CD4-positive, alpha-beta T cell (primary cell): ENCODE results near the gene USB1. TPM values are rescaled to one million over a fixed set of nuclear protein-coding genes. Genes with fewer than 3 reads are reported as not detected.

ENCODE experiments used
- ATAC-seq: fragments of 200-7000 bp; cut with Tn5 transposase; one replicate; pipeline ENCODE4 v1.10.0; 2022; ENCODE audit warnings: mild to moderate bottlenecking; ENCODE audit not compliant: poor library complexity
- CTCF ChIA-PET: fragments of 350-600 bp; sonication (Branson Sonifier 250); formaldehyde crosslinking; loops from one replicate; lab custom pipeline; 2021; ENCODE audit warnings: antibody characterized with exemption, inconsistent platforms; lab: Charles Lee
- POLR2A ChIA-PET: fragments of 350-600 bp; sonication (Branson Sonifier 250); formaldehyde crosslinking; loops from one replicate; lab custom pipeline; 2021; ENCODE audit warnings: antibody characterized with exemption, inconsistent platforms; lab: Charles Lee
- DNase-seq, 14 experiments: peaks; one replicate each; pipeline ENCODE4 v3.0.0-alpha.2; 2013 to 2020; ENCODE audit warnings: mixed read lengths in 2 of 14
- H3K27ac ChIP-seq, 2 donors: one replicate each; pipeline versions ENCODE4 v1.5.1 to v1.7.0; 2013; ENCODE audit warnings: low read length in 2 of 2, low read depth in 1 of 2, mild to moderate bottlenecking in 1 of 2
- H3K27me3 ChIP-seq, 2 experiments: 1 replicate in 1 of 2; 2 replicates in 1 of 2; pipeline versions ENCODE4 v1.6.1 to v1.7.0; 2013; ENCODE audit warnings: low read length in 2 of 2, control low read depth in 1 of 2, mild to moderate bottlenecking in 1 of 2, moderate library complexity in 1 of 2; ENCODE audit not compliant: insufficient read depth in 2 of 2, control insufficient read depth in 1 of 2
- H3K36me3 ChIP-seq: one replicate; pipeline ENCODE4 v1.6.1; 2013; ENCODE audit warnings: low read length, control low read depth; ENCODE audit not compliant: insufficient read depth
- H3K4me1 ChIP-seq: one replicate; pipeline ENCODE4 v1.6.1; 2013; ENCODE audit warnings: low read length, control low read depth; ENCODE audit not compliant: insufficient read depth
- H3K4me3 ChIP-seq: one replicate; pipeline ENCODE4 v1.5.1; 2013; ENCODE audit warnings: mild to moderate bottlenecking, low read length, moderate library complexity
- H3K9me3 ChIP-seq, 2 experiments: 1 replicate in 1 of 2; 2 replicates in 1 of 2; pipeline versions ENCODE4 v1.6.1 to v1.7.0; 2013; ENCODE audit warnings: low read length in 2 of 2, mild to moderate bottlenecking in 2 of 2, control low read depth in 1 of 2, moderate library complexity in 1 of 2; ENCODE audit not compliant: control insufficient read depth in 1 of 2, insufficient read depth in 1 of 2
- H3K27ac Mint-ChIP-seq: one replicate; pipeline ENCODE4 v1.8.0; 2020; ENCODE audit warnings: mixed read lengths
- H3K27me3 Mint-ChIP-seq: one replicate; pipeline ENCODE4 v1.8.0; 2021; ENCODE audit warnings: mixed read lengths
- H3K36me3 Mint-ChIP-seq: one replicate; pipeline ENCODE4 v1.8.0; 2021; ENCODE audit warnings: low read depth, mixed read lengths
- H3K4me1 Mint-ChIP-seq: one replicate; pipeline ENCODE4 v1.8.0; 2021; ENCODE audit warnings: low read depth, mixed read lengths
- H3K4me3 Mint-ChIP-seq: one replicate; pipeline ENCODE4 v1.8.0; 2020; ENCODE audit warnings: mild to moderate bottlenecking, mixed read lengths
- H3K9me3 Mint-ChIP-seq: one replicate; pipeline ENCODE4 v1.8.0; 2020; ENCODE audit warnings: mixed read lengths
- CTCF ChIP-seq: fragments of 200-600 bp; IDR thresholded peaks from one replicate; pipeline ENCODE4 v1.8.0; 2022; ENCODE audit warnings: antibody characterized with exemption, mild to moderate bottlenecking
- intact Hi-C, 2 experiments: fragments of 100-400 bp; cut with DNase I in 1 of 2; cut with micrococcal nuclease in 1 of 2; formaldehyde crosslinking; loops; one replicate each; pipeline versions ENCODE4 v1.15.1 to v1.9.0; 2023 to 2025; cut with DNase I, micrococcal nuclease
- total RNA-seq, 174 experiments: library from RNA in 2 of 174; stranded (reverse) in 2 of 174; gene quantifications; one replicate each; pipeline ENCODE4 v1.2.3 and lab custom pipeline; 2021 to 2026

Gene USB1
- total RNA-seq, 2 experiments from 2014 or later: 22.4 to 25.7 TPM

GRCh38 chr16:58030136-58030840 lies 29.1 kb downstream of the USB1 start:
- intact Hi-C loops: no loop called here
- H3K27ac ChIP-seq: no peak overlapping the region
- H3K27me3 ChIP-seq: peaks cover 7 to 13% of the 10 kb centered on the region in 2 experiments
- Mint-ChIP-seq H3K4me3 (no peak overlapping the region), H3K36me3 (no peaks in the 10 kb centered on the region), H3K9me3 (no peaks in the 10 kb centered on the region), H3K27ac (no peak overlapping the region), H3K27me3 (peaks cover 5% of the 10 kb centered on the region), H3K4me1 (no peaks in the 10 kb centered on the region)
- TF ChIP-seq CTCF: no peak
- no peak for ATAC-seq
- ChIA-PET CTCF (no interaction called here), POLR2A (no interaction called here)
- no peaks in the 10 kb centered on the region for H3K9me3 ChIP-seq
- no peaks in the 10 kb centered on the region for H3K36me3 ChIP-seq
- peaks cover 16% of the 10 kb centered on the region for H3K4me1 ChIP-seq
- no peak overlapping the region for H3K4me3 ChIP-seq
- DNase-seq: no peak

DNA sequence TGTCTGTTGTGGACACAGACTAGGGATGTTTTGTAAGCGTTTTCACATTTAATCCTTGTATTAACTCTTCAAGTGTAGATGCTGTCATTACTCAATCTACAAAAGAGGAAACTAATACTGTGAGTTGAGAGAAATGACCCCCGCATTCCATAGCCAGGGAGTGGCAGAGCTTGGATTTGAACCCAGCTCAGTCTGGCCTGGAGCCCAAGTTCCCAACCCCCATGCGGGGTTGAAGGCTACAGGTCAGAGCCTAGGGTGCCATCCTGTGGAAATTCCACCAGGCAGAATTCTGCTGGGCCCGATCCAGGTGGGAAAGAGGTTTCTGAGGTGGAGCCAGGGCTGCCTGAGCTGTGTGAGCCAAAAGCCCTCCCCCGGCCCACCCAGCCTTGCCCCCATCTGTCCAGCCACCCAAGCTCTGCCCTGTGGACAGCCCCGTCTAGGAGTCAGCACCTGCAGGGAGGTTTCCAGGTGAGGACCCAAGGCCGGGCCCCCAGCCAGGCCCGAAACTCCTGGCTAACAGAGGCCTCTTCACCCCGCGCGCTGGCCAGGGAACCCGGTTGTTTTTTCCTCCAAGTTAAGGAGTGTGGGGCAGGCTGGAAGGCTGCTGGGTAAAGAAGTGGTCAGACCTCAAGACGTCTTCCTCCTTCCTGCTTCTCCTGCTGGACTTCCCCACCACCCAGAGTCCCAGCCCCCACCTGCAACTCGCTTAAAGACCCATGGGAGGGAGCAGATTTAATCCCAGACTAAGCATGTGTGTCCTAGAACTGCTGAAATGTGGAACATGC lies 30.0 kb downstream of the USB1 start:
- ChIA-PET CTCF (no interaction called here), POLR2A (no interaction called here)
- Histone ChIP-seq H3K9me3 (no peaks in the 10 kb centered on the region), H3K4me1 (peaks cover 13% of the 10 kb centered on the region), H3K4me3 (no peak overlapping the region), H3K27me3 (peaks cover 7 to 13% of the 10 kb centered on the region in 2 experiments), H3K36me3 (no peaks in the 10 kb centered on the region), H3K27ac (no peak overlapping the region)
- ATAC-seq (no peak), DNase-seq (no peak)
- peaks cover 5% of the 10 kb centered on the region for H3K27me3 Mint-ChIP-seq
- H3K4me3 Mint-ChIP-seq: no peak overlapping the region
- intact Hi-C loops: no loop called here
- TF ChIP-seq CTCF: no peak
- no peaks in the 10 kb centered on the region for H3K4me1 Mint-ChIP-seq
- no peak overlapping the region for H3K27ac Mint-ChIP-seq
- H3K36me3 Mint-ChIP-seq: no peaks in the 10 kb centered on the region
- no peaks in the 10 kb centered on the region for H3K9me3 Mint-ChIP-seq

GRCh38 chr16:58032710-58033293 lies 31.6 kb downstream of the USB1 start:
- Histone ChIP-seq H3K36me3 (no peaks in the 10 kb centered on the region), H3K9me3 (no peaks in the 10 kb centered on the region), H3K27ac (no peak overlapping the region), H3K27me3 (peaks cover 2 to 4% of the 10 kb centered on the region in 2 experiments), H3K4me3 (no peak overlapping the region), H3K4me1 (no peaks in the 10 kb centered on the region)
- H3K27ac Mint-ChIP-seq: no peak overlapping the region
- ATAC-seq (no peak), DNase-seq (no peak)
- intact Hi-C loops: no loop called here
- no peak for TF ChIP-seq CTCF
- no peak overlapping the region for H3K4me3 Mint-ChIP-seq
- H3K36me3 Mint-ChIP-seq: no peaks in the 10 kb centered on the region
- H3K9me3 Mint-ChIP-seq: no peaks in the 10 kb centered on the region
- ChIA-PET POLR2A (no interaction called here), CTCF (no interaction called here)
- peaks cover 5% of the 10 kb centered on the region for H3K27me3 Mint-ChIP-seq
- H3K4me1 Mint-ChIP-seq: no peaks in the 10 kb centered on the region
